NCI-H146 (cell line): ENCODE data around the gene ZNF738.

Experiments used
- DNase-seq: peaks from one replicate; lab custom pipeline; 2025; lab: John Stamatoyannopoulos, UW

ZNF738 gene

GRCh38 chr19:21423057-21424041 is 64.5 kb downstream of the ZNF738 start:
- no peak for DNase-seq
